ENCODE measurements around the gene MMRN2. TPM values are rescaled to one million over a fixed set of nuclear protein-coding genes. Genes with fewer than 3 reads are reported as not detected.
"Not testable (repeated sequence)": the region's sequence is repeated elsewhere in the genome, so short reads cannot be mapped to it uniquely, and the experiment has no call there.

MMRN2 gene
- total RNA-seq, 1 donor from 2014 or later: 25.6 TPM

DNA sequence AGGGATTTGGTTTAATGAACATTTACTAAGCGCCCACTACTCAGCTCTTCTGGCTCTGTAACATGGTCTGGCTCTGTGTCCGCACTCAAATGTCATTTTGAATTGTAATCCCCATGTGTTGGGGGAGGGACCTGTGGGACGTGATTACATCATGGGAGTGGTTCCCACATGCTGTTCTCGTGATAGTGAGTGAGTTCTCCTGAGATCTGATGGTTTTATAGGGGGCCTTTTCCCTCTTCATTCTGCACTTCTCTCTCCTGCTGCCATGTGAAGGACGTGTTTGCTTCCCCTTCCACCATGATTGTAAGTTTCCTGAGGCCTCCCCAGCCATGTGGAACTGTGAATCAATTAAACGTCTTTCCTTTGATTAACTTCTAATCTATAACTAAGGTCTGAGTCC is 23.6 kb upstream of the MMRN2 start:
- H3K27me3 ChIP-seq (ENCODE audit: control insufficient read depth in 3 of 3, insufficient read depth in 3 of 3, low read length in 3 of 3); H3K36me3 ChIP-seq (ENCODE audit: control insufficient read depth in 3 of 3, insufficient read depth in 3 of 3, low read length in 3 of 3); H3K4me3 ChIP-seq (ENCODE audit: low read length in 3 of 3); H3K9me3 ChIP-seq (ENCODE audit: control insufficient read depth in 3 of 3, low read length in 3 of 3): not testable (repeated sequence)
- H3K4me1 ChIP-seq (ENCODE audit: control insufficient read depth in 3 of 3, insufficient read depth in 3 of 3, low read length in 3 of 3): peaks cover 22 to 31% (median 25%) of the 10 kb centered on the region in 3 donors
- peak overlapping the region; percentile 65 for H3K27ac ChIP-seq (ENCODE audit: low read depth, low read length)
- peak overlapping the region in 1 of 3 donors; percentile 77 for H3K9ac ChIP-seq (ENCODE audit: low read depth in 1 of 3, low read length in 3 of 3)

DNA sequence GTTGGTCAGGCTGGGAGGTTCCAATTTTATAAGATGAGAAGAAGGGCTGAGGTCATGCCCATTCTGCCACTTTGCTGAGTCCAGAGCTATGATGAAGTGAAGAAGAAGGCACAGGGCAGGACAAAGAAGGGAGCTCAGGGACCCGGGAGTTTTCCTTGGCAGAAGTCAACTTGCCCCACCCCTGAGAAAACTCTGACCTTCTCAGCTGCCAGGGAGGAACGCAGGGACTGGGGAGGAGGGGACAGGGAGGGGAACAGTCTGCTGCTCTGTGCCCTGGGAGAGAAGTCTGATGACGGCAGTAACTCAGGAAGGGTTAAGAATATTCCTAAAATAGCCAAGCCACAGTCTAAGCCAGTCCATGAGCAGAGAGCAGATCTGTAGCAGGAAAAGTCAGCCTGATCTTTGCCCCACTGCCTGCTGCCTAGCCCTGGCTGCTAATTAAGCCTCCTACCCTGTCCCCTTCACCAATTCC is 22.6 kb upstream of the MMRN2 start:
- H3K4me1 ChIP-seq (ENCODE audit: control insufficient read depth in 3 of 3, insufficient read depth in 3 of 3, low read length in 3 of 3): peaks cover 22 to 31% (median 25%) of the 10 kb centered on the region in 3 donors
- H3K27ac ChIP-seq (ENCODE audit: low read depth, low read length): peak overlapping the region; percentile 65
- peak overlapping the region; percentile 2 to 65 (median 32) for H3K4me3 ChIP-seq (ENCODE audit: low read length in 3 of 3)
- H3K9ac ChIP-seq (ENCODE audit: low read depth in 1 of 3, low read length in 3 of 3): peak overlapping the region; percentile 9 to 77 (median 57)
- H3K27me3 ChIP-seq (ENCODE audit: control insufficient read depth in 3 of 3, insufficient read depth in 3 of 3, low read length in 3 of 3): no peaks in the 10 kb centered on the region
- no peaks in the 10 kb centered on the region for H3K36me3 ChIP-seq (ENCODE audit: control insufficient read depth in 3 of 3, insufficient read depth in 3 of 3, low read length in 3 of 3)
- H3K9me3 ChIP-seq (ENCODE audit: control insufficient read depth in 3 of 3, low read length in 3 of 3): no peaks in the 10 kb centered on the region

DNA sequence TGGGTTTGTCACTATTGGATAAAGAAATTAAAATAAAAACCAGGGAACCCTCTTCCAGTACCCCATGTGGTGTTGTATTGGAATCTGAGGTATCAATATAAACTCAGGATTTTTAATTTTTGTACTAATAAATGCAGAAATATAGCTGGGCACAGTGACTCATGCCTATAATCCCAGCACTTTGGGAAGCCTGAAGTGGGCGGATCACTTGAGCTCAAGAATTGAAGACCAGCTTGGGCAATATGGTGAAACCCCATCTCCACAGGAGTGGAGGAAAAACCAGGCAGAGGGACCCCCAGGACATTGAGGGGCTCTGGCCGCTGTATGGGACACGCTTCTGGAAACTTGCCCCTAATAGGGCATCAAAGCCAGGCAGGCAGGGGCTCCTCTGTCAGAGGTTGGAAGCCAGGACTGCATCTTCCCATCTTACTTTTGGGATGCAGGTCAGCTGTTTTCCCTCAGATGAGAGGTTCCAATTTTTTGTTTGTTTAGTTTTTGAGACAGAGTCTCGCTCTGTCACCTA is 21.9 kb upstream of the MMRN2 start:
- Histone ChIP-seq H3K4me3 (ENCODE audit: low read length in 3 of 3) (no peak overlapping the region), H3K4me1 (ENCODE audit: control insufficient read depth in 3 of 3, insufficient read depth in 3 of 3, low read length in 3 of 3) (peaks cover 22 to 31% (median 25%) of the 10 kb centered on the region in 3 donors), H3K9ac (ENCODE audit: low read depth in 1 of 3, low read length in 3 of 3) (no peak overlapping the region), H3K9me3 (ENCODE audit: control insufficient read depth in 3 of 3, low read length in 3 of 3) (no peaks in the 10 kb centered on the region), H3K27ac (ENCODE audit: low read depth, low read length) (peak overlapping the region; percentile 65), H3K27me3 (ENCODE audit: control insufficient read depth in 3 of 3, insufficient read depth in 3 of 3, low read length in 3 of 3) (no peaks in the 10 kb centered on the region), H3K36me3 (ENCODE audit: control insufficient read depth in 3 of 3, insufficient read depth in 3 of 3, low read length in 3 of 3) (no peaks in the 10 kb centered on the region)

DNA sequence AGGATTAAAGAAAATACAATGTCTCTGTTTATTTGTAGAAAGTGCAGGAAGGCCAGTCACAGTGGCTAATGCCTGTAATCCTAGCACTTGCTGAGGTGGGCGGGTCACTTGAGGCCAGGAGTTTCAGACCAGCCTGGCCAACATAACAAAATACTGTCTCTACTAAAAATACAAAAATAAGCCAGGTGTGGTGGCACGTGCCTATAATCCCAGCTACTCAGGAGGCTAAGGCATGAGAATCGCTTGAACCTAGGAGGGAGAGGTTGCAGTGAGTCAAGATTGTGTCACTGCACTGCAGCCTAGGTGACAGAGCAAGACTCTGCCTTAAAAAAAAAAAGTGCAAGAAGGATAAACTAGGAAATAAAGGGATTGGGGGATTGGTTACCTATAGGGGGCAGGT is 21.0 kb upstream of the MMRN2 start:
- H3K36me3 ChIP-seq (ENCODE audit: control insufficient read depth in 3 of 3, insufficient read depth in 3 of 3, low read length in 3 of 3); H3K9me3 ChIP-seq (ENCODE audit: control insufficient read depth in 3 of 3, low read length in 3 of 3); H3K27me3 ChIP-seq (ENCODE audit: control insufficient read depth in 3 of 3, insufficient read depth in 3 of 3, low read length in 3 of 3); H3K4me3 ChIP-seq (ENCODE audit: low read length in 3 of 3): not testable (repeated sequence)
- Histone ChIP-seq H3K4me1 (ENCODE audit: control insufficient read depth in 3 of 3, insufficient read depth in 3 of 3, low read length in 3 of 3) (peaks cover 22 to 31% (median 25%) of the 10 kb centered on the region in 3 donors), H3K27ac (ENCODE audit: low read depth, low read length) (peak overlapping the region; percentile 40), H3K9ac (ENCODE audit: low read depth in 1 of 3, low read length in 3 of 3) (peak overlapping the region in 1 of 3 donors; percentile 25)

DNA sequence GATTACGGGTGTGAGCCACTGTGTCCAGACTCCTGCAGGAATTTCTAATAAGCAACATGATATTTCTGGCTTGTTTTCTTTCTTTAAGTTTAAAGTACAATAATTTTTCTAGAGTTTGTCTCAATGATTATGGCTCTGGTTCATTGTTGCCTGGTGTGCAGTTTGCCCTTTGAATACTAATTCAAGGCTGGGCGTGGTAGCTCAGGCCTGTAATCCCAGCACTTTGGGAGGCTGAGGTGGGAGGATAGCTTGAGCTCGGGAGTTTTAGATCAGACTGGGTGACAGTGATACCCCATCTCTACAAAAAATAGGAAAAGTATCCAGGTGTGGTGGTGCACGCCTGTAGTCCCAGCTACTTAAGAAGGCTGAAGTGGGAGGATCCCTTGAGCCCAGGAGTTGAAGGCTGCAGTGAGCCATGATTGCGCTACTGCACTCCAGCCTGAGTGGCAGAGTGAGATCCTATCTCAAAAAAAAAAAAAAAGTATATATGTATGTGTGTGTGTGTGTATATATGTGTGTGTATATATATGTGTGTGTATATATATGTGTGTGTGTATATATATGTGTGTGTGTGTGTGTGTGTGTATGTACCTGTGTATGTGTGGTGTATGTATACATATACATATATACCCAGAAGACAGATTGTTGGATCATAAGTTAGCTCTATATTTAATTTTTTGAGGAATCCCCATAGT is 19.1 kb upstream of the MMRN2 start:
- Histone ChIP-seq H3K4me1 (ENCODE audit: control insufficient read depth in 3 of 3, insufficient read depth in 3 of 3, low read length in 3 of 3) (peaks cover 22 to 35% (median 30%) of the 10 kb centered on the region in 3 donors), H3K9me3 (ENCODE audit: control insufficient read depth in 3 of 3, low read length in 3 of 3) (no peaks in the 10 kb centered on the region), H3K27ac (ENCODE audit: low read depth, low read length) (no peak overlapping the region)

DNA sequence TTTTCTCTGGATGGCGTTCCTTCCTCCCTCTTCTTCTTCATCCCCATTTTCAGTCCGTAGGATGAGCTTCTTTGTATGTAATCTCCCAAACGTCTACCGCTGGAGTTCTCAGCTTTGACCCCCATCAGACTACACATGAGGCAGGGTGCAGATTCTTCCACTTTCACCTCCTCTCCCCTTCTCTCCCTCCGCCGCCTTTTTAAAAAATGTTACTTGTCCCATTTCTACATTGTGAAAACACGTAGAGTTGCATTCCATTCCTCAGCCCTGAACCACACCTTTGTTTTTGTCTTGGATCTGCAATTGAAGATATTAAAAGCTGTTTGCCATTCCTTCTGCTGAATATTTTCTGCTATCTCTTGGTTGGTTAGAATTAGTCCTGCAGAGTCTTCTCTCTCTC is 17.1 kb upstream of the MMRN2 start:
- Histone ChIP-seq H3K27ac (ENCODE audit: low read depth, low read length) (no peak overlapping the region), H3K36me3 (ENCODE audit: control insufficient read depth in 3 of 3, insufficient read depth in 3 of 3, low read length in 3 of 3) (no peaks in the 10 kb centered on the region), H3K9ac (ENCODE audit: low read depth in 1 of 3, low read length in 3 of 3) (no peak overlapping the region), H3K4me1 (ENCODE audit: control insufficient read depth in 3 of 3, insufficient read depth in 3 of 3, low read length in 3 of 3) (peaks cover 15 to 31% (median 29%) of the 10 kb centered on the region in 3 donors), H3K27me3 (ENCODE audit: control insufficient read depth in 3 of 3, insufficient read depth in 3 of 3, low read length in 3 of 3) (peaks cover 0 to 2% (median 0%) of the 10 kb centered on the region in 3 donors), H3K4me3 (ENCODE audit: low read length in 3 of 3) (no peak overlapping the region), H3K9me3 (ENCODE audit: control insufficient read depth in 3 of 3, low read length in 3 of 3) (no peaks in the 10 kb centered on the region)

More for the DNA sequence above, 19.1 kb upstream of the MMRN2 start:
- Histone ChIP-seq H3K27me3 (ENCODE audit: control insufficient read depth in 3 of 3, insufficient read depth in 3 of 3, low read length in 3 of 3) (no peaks in the 10 kb centered on the region), H3K9ac (ENCODE audit: low read depth in 1 of 3, low read length in 3 of 3) (no peak overlapping the region), H3K36me3 (ENCODE audit: control insufficient read depth in 3 of 3, insufficient read depth in 3 of 3, low read length in 3 of 3) (no peaks in the 10 kb centered on the region), H3K4me3 (ENCODE audit: low read length in 3 of 3) (no peak overlapping the region)

DNA sequence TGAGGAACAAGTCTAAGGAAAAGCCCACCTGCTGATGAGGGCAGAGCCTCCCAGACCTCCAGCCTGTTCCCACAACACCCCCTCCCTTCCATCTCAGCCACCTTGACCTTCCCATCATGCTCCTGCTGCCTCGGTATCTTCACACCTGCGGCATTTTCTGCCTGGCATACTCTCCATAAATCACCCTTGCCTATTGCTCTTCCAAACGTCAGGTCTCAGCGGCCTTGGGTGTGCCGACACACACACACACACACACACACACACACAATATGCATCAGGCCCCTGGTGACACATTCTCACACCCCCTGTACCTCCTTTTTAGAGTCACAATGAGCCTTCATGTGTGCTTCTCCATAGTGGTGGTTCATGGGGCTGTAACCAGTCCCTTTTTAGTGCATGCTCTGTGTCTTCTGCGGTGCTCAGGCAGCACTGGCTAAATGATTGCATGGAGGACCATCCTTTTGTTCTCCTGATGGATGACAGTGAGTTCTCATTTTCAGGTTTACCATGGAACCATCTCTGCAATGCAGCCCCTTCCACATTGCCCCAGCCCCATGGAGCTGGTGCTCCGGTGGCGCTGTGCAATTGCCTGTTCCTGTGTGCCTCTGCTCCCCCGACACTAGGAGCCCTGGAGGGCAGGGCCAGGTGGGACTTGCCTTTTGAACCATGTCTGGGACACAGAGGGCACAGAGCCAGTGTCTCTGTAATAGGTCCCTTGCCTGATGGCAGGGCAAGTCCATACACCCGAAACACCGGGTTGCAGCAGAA is 15.4 kb upstream of the MMRN2 start:
- peaks cover 28 to 38% (median 37%) of the 10 kb centered on the region in 3 donors for H3K4me1 ChIP-seq (ENCODE audit: control insufficient read depth in 3 of 3, insufficient read depth in 3 of 3, low read length in 3 of 3)
- no peak overlapping the region for H3K9ac ChIP-seq (ENCODE audit: low read depth in 1 of 3, low read length in 3 of 3)
- no peak overlapping the region for H3K27ac ChIP-seq (ENCODE audit: low read depth, low read length)
- H3K27me3 ChIP-seq (ENCODE audit: control insufficient read depth in 3 of 3, insufficient read depth in 3 of 3, low read length in 3 of 3): peaks cover 0 to 5% (median 0%) of the 10 kb centered on the region in 3 donors
- H3K9me3 ChIP-seq (ENCODE audit: control insufficient read depth in 3 of 3, low read length in 3 of 3): no peaks in the 10 kb centered on the region
- H3K36me3 ChIP-seq (ENCODE audit: control insufficient read depth in 3 of 3, insufficient read depth in 3 of 3, low read length in 3 of 3): no peaks in the 10 kb centered on the region
- H3K4me3 ChIP-seq (ENCODE audit: low read length in 3 of 3): no peak overlapping the region

DNA sequence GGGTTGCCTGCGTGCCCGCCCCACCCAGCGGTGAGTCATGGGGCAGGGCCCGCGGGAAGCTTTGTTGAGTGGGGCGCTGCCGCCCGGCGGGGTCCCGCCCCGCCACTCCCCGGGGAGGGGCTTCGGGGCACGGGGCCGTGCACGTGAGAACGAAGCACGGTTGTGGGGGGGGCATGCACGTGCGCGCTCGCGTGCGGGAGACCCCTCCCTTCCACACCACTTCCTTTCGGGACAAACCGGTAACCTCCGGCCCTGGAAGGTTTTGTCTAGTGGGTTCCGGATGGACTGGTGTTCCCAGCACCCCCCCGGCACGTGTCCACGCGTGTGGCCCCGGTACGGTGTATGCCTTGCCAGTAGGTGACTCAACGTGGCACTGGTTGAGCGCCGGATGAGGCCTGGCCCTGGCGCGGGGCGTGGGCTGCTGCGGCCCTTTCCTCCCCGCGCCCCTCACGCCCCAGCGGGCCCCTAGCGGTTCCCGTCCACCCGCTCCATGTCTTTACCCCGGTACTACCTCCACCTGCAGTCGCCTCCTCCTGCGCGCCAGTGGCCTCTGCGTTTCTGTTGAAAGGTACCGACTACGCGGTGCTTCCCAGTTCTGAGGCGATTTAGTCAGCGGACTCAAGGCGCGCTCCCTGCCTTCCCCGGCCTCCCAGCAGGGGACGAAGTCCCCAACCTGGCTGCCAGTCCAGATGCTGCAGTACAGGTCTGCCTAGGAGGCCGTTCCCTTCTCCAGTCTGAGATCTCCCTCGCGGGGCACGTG is 14.0 kb upstream of the MMRN2 start:
- Histone ChIP-seq H3K4me3 (ENCODE audit: low read length in 3 of 3) (peak overlapping the region; percentile 83 to 88 (median 85)), H3K9me3 (ENCODE audit: control insufficient read depth in 3 of 3, low read length in 3 of 3) (no peaks in the 10 kb centered on the region), H3K4me1 (ENCODE audit: control insufficient read depth in 3 of 3, insufficient read depth in 3 of 3, low read length in 3 of 3) (peaks cover 39 to 51% (median 46%) of the 10 kb centered on the region in 3 donors), H3K27ac (ENCODE audit: low read depth, low read length) (peak overlapping the region; percentile 99), H3K27me3 (ENCODE audit: control insufficient read depth in 3 of 3, insufficient read depth in 3 of 3, low read length in 3 of 3) (peaks cover 0 to 5% (median 0%) of the 10 kb centered on the region in 3 donors), H3K36me3 (ENCODE audit: control insufficient read depth in 3 of 3, insufficient read depth in 3 of 3, low read length in 3 of 3) (no peaks in the 10 kb centered on the region), H3K9ac (ENCODE audit: low read depth in 1 of 3, low read length in 3 of 3) (peak overlapping the region; percentile 86 to 96 (median 92))

DNA sequence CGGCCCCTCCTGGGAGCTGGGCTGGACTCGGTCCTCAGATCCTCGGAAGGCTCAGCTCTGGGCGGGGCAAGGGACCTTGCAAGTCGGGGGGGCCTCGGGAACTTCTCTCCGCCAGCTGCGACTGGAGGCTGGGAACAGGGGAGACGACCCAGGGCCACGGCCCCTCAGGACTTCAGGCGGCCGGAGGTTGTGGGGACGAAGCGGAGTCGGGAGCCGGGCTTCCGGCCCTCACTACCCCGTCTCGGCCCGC is 13.5 kb upstream of the MMRN2 start:
- Histone ChIP-seq H3K27ac (ENCODE audit: low read depth, low read length) (peak overlapping the region; percentile 99), H3K27me3 (ENCODE audit: control insufficient read depth in 3 of 3, insufficient read depth in 3 of 3, low read length in 3 of 3) (peaks cover 0 to 5% (median 0%) of the 10 kb centered on the region in 3 donors), H3K9me3 (ENCODE audit: control insufficient read depth in 3 of 3, low read length in 3 of 3) (no peaks in the 10 kb centered on the region), H3K4me1 (ENCODE audit: control insufficient read depth in 3 of 3, insufficient read depth in 3 of 3, low read length in 3 of 3) (peaks cover 41 to 55% (median 50%) of the 10 kb centered on the region in 3 donors), H3K4me3 (ENCODE audit: low read length in 3 of 3) (peak overlapping the region; percentile 83 to 88 (median 85)), H3K9ac (ENCODE audit: low read depth in 1 of 3, low read length in 3 of 3) (peak overlapping the region; percentile 86 to 96 (median 92)), H3K36me3 (ENCODE audit: control insufficient read depth in 3 of 3, insufficient read depth in 3 of 3, low read length in 3 of 3) (no peaks in the 10 kb centered on the region)
